Stimulated activated CD8-positive, alpha-beta memory T cell treated with anti-CD3 and anti-CD28 coated beads, Interleukin-12 subunit alpha, Interleukin-12 subunit beta, amount 100 ng/mL, for 4 hours (primary cell): ENCODE results near the gene THADA.

Experiments used
- DNase-seq: peaks from one replicate; pipeline ENCODE4 v3.0.0-alpha.2; 2020; ENCODE audit warnings: low read depth

Gene THADA

GRCh38 chr2:43238813-43239212, 357.0 kb downstream of the THADA start:
- no peak for DNase-seq

DNA sequence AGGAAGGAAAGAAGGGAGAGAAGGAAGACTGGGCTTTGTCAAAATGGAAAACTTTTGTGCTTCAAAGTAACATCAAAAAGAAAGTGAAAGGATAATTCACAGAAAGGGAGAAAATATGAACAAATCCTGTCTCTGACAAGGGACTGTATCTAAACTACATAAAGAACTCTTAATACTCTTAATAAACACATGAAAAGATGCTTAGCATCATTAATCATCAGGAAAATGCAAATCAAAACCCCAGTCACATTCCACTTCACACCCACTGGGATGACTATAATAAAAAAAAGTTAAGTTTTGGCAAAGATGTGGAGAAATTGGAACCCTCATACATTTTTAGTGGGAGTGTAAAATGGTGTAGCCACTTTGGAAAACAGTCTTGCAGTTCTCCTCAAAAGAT, 357.7 kb downstream of the THADA start:
- DNase-seq, result no peak

DNA sequence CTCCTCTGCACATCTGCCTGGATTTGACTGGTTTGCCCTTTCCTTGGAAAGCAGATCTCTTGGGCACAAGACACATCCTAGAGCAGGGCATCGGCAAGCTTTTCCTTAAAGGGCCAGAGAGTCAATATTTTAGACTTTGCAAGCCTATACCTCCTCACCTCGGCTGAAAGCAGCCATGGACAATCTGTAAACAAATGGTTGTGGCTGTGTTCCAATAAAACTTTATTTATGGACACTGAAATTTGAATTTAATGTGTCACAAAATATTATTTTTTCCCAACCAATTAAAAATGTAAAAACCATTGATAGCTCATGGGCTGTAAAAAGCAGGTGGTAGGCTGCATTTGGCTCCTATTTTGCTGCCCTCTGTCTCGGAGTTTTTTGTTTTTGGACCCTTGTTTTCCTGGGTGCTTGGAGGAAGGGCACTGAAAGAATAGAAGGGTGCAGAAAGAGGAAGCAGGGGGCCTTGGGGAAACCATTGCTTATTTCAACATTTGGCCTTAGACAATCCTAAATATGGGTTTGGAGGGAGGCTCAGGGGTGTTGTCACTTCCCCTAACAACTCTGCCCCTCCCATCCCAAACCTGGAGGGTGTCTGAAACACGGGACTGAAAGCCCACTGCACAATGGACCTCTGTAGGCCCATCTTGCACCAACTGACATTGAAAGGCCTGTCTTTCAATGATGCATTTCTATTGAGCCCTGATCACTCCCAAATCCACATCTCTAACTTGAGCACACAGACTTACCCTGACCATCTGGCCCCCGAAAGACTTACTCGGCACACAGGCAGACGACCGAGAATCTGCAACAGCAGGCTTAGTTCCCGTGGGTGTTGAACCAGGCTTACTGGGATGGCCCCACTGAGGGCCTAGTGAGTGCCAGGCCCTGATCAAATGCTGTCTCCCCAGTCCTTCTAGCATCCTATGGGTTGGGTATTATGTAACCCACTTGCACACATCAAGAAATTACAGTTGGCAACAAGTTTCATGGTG, 362.3 kb downstream of the THADA start:
- no peak for DNase-seq

GRCh38 chr2:43230951-43231827, 364.6 kb downstream of the THADA start:
- DNase-seq, result no peak

DNA sequence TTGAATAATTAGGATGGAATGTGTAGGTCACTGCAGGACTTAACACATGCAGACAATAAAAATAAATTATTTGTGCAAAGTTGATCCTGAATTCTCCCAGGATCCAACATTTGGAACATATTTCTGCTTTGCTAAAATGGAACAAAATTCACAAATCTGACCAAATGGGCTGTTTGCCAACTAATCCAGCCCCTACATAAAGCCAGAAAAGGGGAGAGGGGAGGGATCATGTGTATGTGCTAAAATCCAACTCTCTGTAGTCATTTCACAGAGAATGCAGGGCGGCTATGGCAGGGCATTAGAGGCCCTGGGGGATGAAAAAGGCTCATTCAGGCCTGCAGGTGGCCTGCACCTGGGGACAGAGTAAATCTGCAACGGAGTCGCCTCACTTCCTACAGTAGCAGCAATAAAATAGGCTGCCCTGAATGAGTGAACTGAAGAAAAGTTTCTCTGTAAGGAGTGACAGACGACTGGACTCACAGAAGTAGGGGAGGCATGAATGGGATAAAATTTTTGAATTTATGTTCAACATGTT, 365.4 kb downstream of the THADA start:
- DNase-seq, result no peak

DNA sequence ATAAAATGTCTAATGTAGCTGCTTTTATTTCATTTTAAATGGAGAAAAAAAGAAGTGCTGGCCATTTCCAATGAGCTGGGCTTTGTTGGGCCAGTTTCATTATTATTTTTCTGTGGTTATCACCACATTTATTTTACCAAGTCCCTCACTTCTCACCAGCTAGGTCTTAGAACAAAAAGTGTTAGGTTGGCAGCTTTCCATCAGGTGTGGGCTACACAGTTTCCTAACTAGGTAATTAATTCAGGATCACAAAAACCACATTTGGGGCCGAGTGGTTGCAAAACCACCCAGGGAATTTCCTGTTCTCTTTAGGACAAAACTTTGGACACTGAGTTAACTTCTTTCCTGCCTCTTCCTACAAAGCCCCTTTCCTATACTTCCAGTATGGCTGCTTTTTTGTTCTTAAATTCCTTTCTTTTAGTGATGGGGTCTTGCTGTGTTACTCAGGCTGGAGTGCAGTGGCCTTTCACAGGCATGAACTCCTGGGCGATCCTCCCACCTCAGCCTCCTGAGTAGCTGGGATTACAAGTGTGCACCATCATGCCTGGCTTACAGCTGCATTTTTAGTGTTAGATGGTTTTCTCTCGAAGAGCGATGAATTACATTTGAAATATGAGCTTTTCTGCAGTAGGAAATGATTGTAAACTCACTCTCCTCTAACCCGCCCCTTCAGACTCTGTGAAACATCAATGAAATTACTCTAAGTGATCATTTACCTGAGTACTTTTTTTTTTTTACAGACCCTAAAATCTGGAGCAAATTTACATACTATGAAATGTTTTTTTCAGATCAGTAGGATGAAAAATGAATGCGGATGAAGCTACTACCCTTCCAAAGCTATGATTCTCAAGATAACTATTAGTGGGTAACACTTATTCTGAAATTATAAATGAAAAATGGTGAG, 366.8 kb downstream of the THADA start:
- DNase-seq, result no peak

DNA sequence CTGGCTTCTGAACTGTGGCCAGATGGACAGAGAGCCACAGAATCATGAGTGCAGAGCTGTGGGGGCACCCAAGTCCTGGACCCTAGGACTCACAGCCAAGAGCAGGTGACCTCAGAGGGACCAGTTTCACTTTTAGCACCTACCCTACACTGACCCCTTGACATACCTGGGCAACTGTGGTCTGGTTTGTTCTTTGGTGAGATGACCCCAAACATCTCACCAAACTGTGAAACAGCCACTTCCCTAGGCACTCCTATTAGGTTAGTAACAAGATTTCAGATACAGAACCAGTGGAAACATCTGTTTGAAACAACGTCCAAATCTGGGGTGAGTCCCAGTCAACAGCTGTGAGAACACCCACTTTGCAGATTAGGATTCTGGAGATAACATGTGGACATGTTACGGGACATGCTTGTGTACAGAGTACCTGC, 367.5 kb downstream of the THADA start:
- DNase-seq, result no peak

DNA sequence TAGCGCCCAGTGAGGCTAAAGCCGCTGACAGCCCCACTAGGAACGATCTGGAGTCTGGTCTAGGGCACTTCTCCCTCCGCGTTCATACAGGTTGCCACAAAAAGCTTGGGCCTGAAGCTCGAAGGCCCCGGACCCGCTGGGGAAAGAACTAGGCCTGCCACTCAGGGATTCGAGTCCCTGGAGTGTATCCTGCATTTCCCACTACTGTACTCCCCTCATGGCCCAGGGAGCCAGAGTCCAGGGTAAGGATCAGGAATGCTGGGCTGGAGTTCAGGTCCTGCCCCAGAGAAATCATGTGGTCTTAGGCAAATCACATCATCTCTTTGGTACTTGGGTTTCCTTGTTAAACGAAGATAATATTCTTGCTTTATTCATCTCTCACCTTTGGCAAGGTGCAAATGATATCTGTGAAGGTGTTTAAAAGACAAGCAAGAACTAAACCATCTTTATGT, 368.0 kb downstream of the THADA start:
- DNase-seq, result no peak

GRCh38 chr2:43226955-43227829, 368.6 kb downstream of the THADA start:
- peak; percentile 60 for DNase-seq

GRCh38 chr2:43226558-43226954, 369.3 kb downstream of the THADA start, which contains the start of gene ZFP36L2:
ZFP36L2 (minus strand) TSS chr2:43226606; CDS start chr2:43226315, 291 bp downstream.
- DNase-seq, result peak; percentile 96

GRCh38 chr2:43225788-43226557, 369.9 kb downstream of the THADA start:
- peak; percentile 63 for DNase-seq

DNA sequence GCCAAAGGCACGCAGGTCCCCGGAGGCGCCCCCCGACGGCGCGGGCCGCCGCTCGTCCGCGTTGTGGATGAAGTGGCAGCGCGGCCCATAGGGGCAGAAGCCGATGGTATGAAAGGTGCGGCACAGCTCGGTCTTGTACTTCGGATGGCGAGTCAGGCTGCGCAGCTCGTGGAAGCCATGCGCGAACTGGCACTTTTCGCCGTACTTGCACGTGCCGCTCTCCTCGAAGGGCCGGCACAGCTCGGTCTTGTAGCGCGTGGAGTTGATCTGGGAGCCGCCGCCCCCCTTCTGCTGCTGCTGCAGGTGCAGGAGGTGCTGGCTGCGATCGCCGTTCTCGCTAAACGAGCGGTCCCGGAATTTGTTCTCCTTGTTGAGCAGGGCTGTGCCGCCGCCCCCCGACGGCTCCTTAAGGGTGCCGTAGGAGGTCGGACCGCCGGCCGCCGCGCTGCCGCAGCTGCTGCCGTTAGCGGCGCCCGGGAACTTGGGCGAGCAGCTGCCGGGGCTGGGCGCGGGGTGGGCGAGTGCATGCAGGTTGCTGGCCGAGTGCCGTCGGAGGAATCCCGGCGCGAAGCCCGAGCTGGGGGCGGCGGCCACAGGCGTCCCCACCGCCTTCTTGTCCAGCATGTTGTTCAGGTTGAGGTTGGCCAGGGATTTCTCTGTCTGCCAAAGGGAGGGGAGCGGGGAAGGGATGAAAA, 370.6 kb downstream of the THADA start:
- DNase-seq, result peak; percentile 54

- DNase-seq, result peak; percentile 30
Measured at GRCh38 chr2:43224571-43225092, 371.2 kb downstream of the THADA start.

GRCh38 chr2:43224131-43224570, 371.7 kb downstream of the THADA start:
- DNase-seq, result peak; percentile 61

DNA sequence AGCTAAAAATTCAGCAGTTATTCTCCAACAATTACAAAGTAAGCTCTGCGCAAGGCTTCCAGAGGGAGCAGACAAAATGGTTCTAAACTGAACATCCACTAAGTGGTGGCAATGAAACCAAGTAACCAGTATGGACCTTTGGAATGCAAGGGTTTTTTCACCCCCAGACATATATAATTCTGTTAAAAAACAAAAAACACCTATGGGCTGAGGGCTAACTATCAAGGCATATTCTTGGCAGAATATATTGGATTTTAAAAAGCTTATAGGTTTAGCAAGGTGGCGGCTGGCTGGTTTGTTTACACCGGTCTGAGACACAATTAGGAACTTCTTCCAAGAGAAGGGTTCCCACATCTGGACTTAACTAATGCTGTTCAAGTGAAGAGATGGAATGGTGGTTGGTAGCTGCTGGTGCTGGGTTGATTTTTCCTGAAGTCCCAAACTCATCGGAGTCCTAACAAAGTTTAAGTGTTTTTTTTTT, 372.3 kb downstream of the THADA start:
- DNase-seq, result no peak

- DNase-seq, result no peak
Measured at GRCh38 chr2:43222475-43223309, 373.1 kb downstream of the THADA start.

DNA sequence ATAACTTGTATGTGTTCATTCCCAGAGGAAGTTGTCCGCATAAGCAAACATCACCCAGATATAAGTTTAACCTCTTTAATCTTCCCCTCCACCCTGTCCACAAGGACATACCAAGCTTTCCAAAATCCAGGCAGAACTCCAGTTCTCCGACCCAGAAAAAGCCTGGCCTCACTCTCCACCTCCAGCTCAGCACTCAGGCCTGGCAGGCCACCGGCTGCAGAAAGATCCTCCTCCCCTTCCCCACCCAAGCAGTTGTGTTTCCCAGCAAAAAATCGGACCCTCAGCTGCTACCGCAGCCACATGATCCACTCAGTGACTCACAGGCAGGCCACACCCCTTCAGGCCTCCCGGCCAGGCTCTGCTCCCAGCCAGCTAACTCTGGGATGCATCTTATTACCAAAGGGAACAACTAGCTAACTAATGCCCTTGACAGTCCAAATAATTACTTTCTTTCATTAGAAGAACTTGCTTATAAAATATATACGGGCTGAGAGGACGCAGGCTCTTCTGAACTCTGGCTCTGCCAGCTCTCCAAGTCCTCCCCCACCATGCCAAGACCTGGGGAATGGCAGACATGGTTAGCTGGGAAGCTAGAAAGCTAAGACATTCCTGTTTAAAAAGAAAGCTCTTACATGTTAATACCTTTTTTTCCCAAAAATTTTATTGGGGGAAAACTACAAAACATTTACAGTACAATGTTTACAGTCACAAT, 373.9 kb downstream of the THADA start:
- DNase-seq, result no peak
